ENCODE results near the gene FTO.

FTO gene

DNA sequence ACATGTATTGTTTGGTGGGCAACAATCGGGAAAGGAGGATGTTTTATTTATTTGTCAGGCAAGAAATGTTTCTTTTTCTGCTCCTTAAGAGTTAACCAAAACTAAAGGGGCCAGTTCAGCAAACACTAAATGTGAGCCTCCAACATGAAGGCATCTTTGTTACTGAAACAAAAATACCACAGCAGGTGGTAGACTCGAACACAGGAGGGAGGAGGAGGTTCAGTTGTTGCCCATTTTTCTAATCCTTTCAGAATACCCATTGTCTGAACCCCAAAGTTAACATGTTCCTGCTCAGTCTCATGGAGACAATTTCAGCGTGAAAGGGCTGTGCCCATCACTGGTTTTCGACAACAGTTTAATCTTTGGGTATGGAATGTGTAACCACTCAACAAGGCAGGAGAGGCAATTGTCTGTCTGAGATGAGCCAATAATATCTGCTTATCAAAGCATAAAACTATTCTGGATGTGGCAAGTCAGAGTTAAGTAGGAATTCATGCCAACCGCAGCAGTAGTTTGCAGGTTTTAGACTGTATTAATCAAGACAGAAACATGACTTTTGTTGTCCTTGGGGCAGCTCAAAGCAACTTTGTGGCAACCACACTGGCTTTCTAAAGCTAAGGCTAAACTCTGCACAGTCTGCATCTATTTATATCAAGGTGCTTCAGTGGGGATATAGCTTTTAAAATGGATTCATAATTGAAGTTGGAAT, 211.7 kb downstream of the FTO start:
- H3K79me2 ChIP-seq (ENCODE audit: insufficient read depth, low read length), result no peaks in the 10 kb centered on the region
- H4K20me1 ChIP-seq (ENCODE audit: low read depth, low read length), result no peaks in the 10 kb centered on the region
- no peak overlapping the region for H3K9ac ChIP-seq (ENCODE audit: low read length)
- H3K4me3 ChIP-seq (ENCODE audit: insufficient read depth, low read length, poor library complexity, severe bottlenecking), result no peak overlapping the region
- H3K27me3 ChIP-seq (ENCODE audit: low read length), result no peaks in the 10 kb centered on the region
- H3K9me3 ChIP-seq (ENCODE audit: insufficient read depth, low read length), result no peaks in the 10 kb centered on the region
- H3K27ac ChIP-seq (ENCODE audit: low read depth, low read length), result no peak overlapping the region
- TF ChIP-seq CTCF (IDR thresholded peaks at IDR 0.05; ENCODE audit: insufficient read depth, low read length, poor library complexity, severe bottlenecking) (no peak), EZH2phosphoT487 (conservative IDR thresholded peaks at IDR 0.05; ENCODE audit: low read length) (no peak)
- no peaks in the 10 kb centered on the region for H3K9me2 ChIP-seq (replicated peaks; ENCODE audit: insufficient read depth, low read length)
- no peaks in the 10 kb centered on the region for H3K36me3 ChIP-seq (ENCODE audit: low read length)
- no peak overlapping the region for H2AFZ ChIP-seq (ENCODE audit: low read depth, low read length, severe bottlenecking)
- no peaks in the 10 kb centered on the region for H3F3A ChIP-seq (ENCODE audit: insufficient read depth)
- H3K4me2 ChIP-seq (ENCODE audit: low read depth, low read length, poor library complexity, severe bottlenecking), result no peak overlapping the region

GRCh38 chr16:53920988-53921387, 217.0 kb downstream of the FTO start:
- H3K27ac ChIP-seq (ENCODE audit: low read depth, low read length), result no peak overlapping the region
- no peaks in the 10 kb centered on the region for H3K9me2 ChIP-seq (replicated peaks; ENCODE audit: insufficient read depth, low read length)
- no peaks in the 10 kb centered on the region for H3K36me3 ChIP-seq (ENCODE audit: low read length)
- no peaks in the 10 kb centered on the region for H4K20me1 ChIP-seq (ENCODE audit: low read depth, low read length)
- no peaks in the 10 kb centered on the region for H3F3A ChIP-seq (ENCODE audit: insufficient read depth)
- no peak overlapping the region for H2AFZ ChIP-seq (ENCODE audit: low read depth, low read length, severe bottlenecking)
- H3K27me3 ChIP-seq (ENCODE audit: low read length), result no peaks in the 10 kb centered on the region
- H3K9ac ChIP-seq (ENCODE audit: low read length), result no peak overlapping the region
- H3K4me3 ChIP-seq (ENCODE audit: insufficient read depth, low read length, poor library complexity, severe bottlenecking), result no peak overlapping the region
- no peaks in the 10 kb centered on the region for H3K9me3 ChIP-seq (ENCODE audit: insufficient read depth, low read length)
- no peak for TF ChIP-seq EZH2phosphoT487 (conservative IDR thresholded peaks at IDR 0.05; ENCODE audit: low read length)
- TF ChIP-seq CTCF (IDR thresholded peaks at IDR 0.05; ENCODE audit: insufficient read depth, low read length, poor library complexity, severe bottlenecking), result no peak
- no peaks in the 10 kb centered on the region for H3K79me2 ChIP-seq (ENCODE audit: insufficient read depth, low read length)
- H3K4me2 ChIP-seq (ENCODE audit: low read depth, low read length, poor library complexity, severe bottlenecking), result no peak overlapping the region

DNA sequence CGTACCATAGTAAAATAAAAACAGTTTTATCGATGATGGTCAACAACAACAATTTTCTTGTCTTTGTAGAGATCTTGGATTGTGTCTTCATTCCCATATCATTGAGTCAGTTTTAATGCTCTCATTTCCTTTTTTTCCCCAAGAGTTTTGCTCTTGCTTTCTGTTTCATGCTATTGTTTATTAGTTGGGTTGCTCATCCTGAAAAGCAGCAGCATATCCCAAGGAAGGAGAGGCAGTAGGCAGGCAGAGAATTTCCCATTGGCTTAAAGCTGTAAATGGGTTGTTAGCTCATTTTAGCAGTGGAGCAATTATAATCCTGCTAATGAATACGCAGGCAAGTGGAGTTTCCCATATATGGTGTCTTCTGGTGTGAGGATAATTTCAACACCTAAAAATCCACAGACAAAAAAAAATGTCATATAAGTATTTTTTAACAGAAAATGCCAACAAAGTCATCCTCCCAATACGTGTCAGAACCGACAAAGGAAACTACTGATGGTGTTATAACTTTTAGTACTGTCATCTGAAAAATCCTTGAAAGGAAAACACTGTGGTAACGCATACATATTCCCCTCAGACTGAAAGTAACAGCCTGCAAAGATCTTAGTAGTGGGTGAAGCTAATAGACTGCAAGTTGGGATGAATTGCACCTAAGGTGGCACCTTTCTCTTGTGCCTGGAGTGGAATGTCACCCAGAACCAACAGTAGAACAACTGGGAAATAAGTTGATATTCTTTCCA, 218.3 kb downstream of the FTO start:
- no peaks in the 10 kb centered on the region for H3K36me3 ChIP-seq (ENCODE audit: low read length)
- H3K9ac ChIP-seq (ENCODE audit: low read length), result no peak overlapping the region
- H3F3A ChIP-seq (ENCODE audit: insufficient read depth), result no peaks in the 10 kb centered on the region
- H3K4me2 ChIP-seq (ENCODE audit: low read depth, low read length, poor library complexity, severe bottlenecking), result no peak overlapping the region
- no peaks in the 10 kb centered on the region for H4K20me1 ChIP-seq (ENCODE audit: low read depth, low read length)
- no peak overlapping the region for H3K27ac ChIP-seq (ENCODE audit: low read depth, low read length)
- H3K9me3 ChIP-seq (ENCODE audit: insufficient read depth, low read length), result no peaks in the 10 kb centered on the region
- no peak overlapping the region for H3K4me3 ChIP-seq (ENCODE audit: insufficient read depth, low read length, poor library complexity, severe bottlenecking)
- H2AFZ ChIP-seq (ENCODE audit: low read depth, low read length, severe bottlenecking), result no peak overlapping the region
- H3K9me2 ChIP-seq (replicated peaks; ENCODE audit: insufficient read depth, low read length), result no peaks in the 10 kb centered on the region
- no peaks in the 10 kb centered on the region for H3K27me3 ChIP-seq (ENCODE audit: low read length)
- TF ChIP-seq EZH2phosphoT487 (conservative IDR thresholded peaks at IDR 0.05; ENCODE audit: low read length) (no peak), CTCF (IDR thresholded peaks at IDR 0.05; ENCODE audit: insufficient read depth, low read length, poor library complexity, severe bottlenecking) (no peak)
- H3K79me2 ChIP-seq (ENCODE audit: insufficient read depth, low read length), result no peaks in the 10 kb centered on the region
